ENCODE results near the gene WDCP. TPM values are rescaled to one million over a fixed set of nuclear protein-coding genes. Genes with fewer than 3 reads are reported as not detected.

The WDCP gene
- total and polyA plus RNA-seq, 8 donors, result 1.2 to 25.9 (median 2.6) TPM

DNA sequence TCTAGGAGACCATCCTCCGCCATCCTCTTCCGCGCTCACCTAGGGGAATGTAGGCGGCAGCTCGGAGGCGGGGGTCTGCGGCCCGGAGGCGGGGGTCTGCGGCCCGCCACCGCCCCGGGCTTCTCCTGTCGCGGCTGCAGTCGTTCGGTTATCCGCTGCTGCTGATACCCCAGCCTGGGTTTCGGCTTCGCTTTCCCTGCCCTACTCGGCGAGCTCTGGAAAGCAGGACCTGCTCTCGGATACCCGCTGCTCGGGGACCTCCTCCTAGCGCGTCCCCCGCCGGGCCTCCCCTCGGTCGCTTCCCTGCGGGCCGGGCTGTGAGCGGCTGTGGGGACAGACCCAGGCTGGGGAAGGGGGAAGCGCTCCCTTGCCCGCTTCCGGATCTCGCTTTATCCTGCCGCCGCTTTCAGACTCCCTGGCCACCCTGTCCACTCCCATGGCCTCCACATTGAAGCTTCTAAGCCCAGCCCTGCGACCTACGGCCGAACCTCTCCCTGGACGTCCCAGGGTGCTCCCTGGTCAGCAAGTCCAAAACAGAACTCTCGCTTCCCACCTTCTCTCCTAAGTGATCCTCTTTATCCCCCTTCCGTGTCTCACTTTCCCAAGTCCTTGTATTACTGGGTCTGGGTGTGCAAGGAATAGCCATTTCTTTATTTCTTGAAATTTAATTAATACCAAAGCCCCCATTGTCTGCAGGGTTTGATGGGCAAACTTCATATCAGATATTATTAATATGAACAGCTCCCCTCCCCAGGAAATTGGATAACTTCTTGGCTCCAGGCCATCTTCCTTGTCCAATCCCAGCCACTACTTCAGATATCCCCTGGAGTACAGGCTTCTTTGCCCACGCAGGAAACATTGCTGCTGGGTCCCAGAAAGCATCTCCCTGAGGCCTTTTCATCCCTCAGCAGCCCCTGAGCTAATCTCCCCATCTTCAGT, 3.1 kb upstream of the WDCP start:
- peaks cover 0 to 14% (median 7%) of the 10 kb centered on the region in 4 donors for H3K36me3 ChIP-seq
- peak overlapping the region; percentile 66 to 95 (median 80) for H3K4me3 ChIP-seq
- peaks cover 0 to 2% (median 0%) of the 10 kb centered on the region in 4 donors for H3K9me3 ChIP-seq
- intact Hi-C loops (cut with DNase I; ENCODE audit: low total_unique reads), result no loop called here
- DNase-seq, result peak; percentile 30 to 63
- peak overlapping the region; percentile 70 to 82 (median 79) for H3K27ac ChIP-seq
- WGBS, 5 donors, result 2 to 7% (median 4%) methylated on average over 18 to 47 of the region's 47 CpGs
- H3K27me3 ChIP-seq, result peaks cover 0 to 8% (median 3%) of the 10 kb centered on the region in 3 donors
- H3K4me1 ChIP-seq, result peaks cover 20 to 54% (median 51%) of the 10 kb centered on the region in 4 donors
- no peak for TF ChIP-seq POLR2AphosphoS5 (IDR thresholded peaks at IDR 0.05)
- TF ChIP-seq EP300 (IDR thresholded peaks at IDR 0.05), result no peak
- TF ChIP-seq, protein P1, sequence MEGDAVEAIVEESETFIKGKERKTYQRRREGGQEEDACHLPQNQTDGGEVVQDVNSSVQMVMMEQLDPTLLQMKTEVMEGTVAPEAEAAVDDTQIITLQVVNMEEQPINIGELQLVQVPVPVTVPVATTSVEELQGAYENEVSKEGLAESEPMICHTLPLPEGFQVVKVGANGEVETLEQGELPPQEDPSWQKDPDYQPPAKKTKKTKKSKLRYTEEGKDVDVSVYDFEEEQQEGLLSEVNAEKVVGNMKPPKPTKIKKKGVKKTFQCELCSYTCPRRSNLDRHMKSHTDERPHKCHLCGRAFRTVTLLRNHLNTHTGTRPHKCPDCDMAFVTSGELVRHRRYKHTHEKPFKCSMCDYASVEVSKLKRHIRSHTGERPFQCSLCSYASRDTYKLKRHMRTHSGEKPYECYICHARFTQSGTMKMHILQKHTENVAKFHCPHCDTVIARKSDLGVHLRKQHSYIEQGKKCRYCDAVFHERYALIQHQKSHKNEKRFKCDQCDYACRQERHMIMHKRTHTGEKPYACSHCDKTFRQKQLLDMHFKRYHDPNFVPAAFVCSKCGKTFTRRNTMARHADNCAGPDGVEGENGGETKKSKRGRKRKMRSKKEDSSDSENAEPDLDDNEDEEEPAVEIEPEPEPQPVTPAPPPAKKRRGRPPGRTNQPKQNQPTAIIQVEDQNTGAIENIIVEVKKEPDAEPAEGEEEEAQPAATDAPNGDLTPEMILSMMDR (IDR thresholded peaks at IDR 0.05), result no peak
- TF ChIP-seq POLR2A (IDR thresholded peaks at IDR 0.05), result no peak

DNA sequence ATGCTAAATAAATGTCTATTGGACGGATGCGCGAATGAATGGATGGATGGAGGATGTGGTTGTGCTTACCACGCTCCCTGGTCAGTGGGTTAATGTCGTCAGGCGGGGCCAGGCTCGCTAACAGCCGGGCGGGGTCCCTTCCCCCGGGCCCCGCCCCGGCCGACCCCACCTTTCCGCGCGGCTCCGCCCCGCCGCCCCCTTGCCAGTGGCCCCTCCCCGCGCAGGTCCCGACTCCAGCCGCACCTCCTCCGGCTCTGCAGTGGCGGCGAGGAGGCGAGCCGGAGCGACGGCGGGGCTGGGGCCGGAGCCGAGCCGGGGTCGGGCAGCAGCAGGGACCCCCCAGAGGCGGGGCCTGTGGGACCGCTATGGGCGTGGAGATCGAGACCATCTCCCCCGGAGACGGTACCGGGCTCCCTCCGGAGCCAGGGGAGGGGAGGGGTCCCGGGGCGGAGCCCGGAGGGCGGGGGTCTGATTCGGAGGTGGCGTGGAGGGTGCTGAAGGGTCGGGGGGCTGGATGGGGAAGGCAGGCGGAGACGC, 2.4 kb upstream of the WDCP start, which contains the start of gene FKBP1B:
Gene FKBP1B, plus strand, starts transcription at position 257 of the 537 bp plus-strand sequence. Its CDS starts 109 bp downstream, at position 366.
- DNase-seq, result peak; percentile 80 to 90
- peaks cover 0 to 2% (median 0%) of the 10 kb centered on the region in 4 donors for H3K9me3 ChIP-seq
- H3K27me3 ChIP-seq, result peaks cover 0 to 8% (median 3%) of the 10 kb centered on the region in 3 donors
- 0 to 1% (median 1%) methylated on average over 18 to 52 of the region's 52 CpGs for WGBS, 5 donors
- H3K4me1 ChIP-seq, result peaks cover 20 to 56% (median 53%) of the 10 kb centered on the region in 4 donors
- TF ChIP-seq, protein P1 (IDR thresholded peaks at IDR 0.05), result no peak
- TF ChIP-seq EP300 (IDR thresholded peaks at IDR 0.05) (no peak), POLR2A (IDR thresholded peaks at IDR 0.05) (no peak), POLR2AphosphoS5 (IDR thresholded peaks at IDR 0.05) (peak in 2 of 3 donors; percentile 73 to 78)
- H3K36me3 ChIP-seq, result peaks cover 0 to 7% (median 2%) of the 10 kb centered on the region in 4 donors
- peak within 1 kb of the TSS; percentile 70 to 82 (median 79) for H3K27ac ChIP-seq
- intact Hi-C loops (cut with DNase I; ENCODE audit: low total_unique reads), result no loop called here
- peak within 1 kb of the TSS; percentile 66 to 95 (median 80) for H3K4me3 ChIP-seq

DNA sequence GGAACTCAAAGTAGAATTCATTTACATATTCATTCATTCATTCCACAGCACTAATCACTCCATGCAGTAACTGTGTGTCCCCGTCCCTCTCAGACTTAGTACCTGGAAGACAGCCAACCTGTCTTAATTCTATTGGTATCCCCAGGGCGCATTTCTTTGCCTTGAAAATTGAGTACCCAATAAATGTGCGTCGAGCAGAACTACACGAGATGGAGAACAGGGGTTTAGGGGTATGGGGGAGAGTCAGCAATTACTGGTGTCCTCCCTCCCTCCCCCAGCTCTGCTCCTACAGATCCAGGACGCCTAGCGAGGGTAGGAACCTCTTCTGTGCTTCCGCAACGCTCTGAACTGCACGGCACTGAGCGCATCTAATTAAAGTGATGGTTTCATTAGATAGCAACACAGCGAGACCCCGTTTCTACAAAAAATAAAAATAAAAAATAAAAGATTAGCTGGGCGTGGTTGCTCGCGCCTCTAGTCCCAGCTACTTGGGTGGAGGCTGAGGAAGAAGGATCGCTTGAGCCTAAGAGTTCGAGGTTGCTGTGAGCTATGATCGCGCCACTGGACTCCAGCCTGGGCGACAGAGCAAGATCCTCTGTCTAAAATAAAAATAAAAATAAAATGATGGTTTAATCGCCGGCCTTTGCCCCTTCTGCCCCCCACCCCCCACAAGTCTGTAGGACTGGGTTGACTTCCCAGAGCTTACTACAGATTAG, 1.7 kb upstream of the WDCP start:
- peak overlapping the region in 4 of 5 donors; percentile 70 to 82 (median 78) for H3K27ac ChIP-seq
- H3K27me3 ChIP-seq, result peaks cover 0 to 8% (median 3%) of the 10 kb centered on the region in 3 donors
- 19 to 26% (median 23%) methylated on average over 23 of the region's 23 CpGs for whole genome bisulfite sequencing, 5 donors
- no peak for TF ChIP-seq POLR2A (IDR thresholded peaks at IDR 0.05)
- no peak for TF ChIP-seq POLR2AphosphoS5 (IDR thresholded peaks at IDR 0.05)
- TF ChIP-seq EP300 (IDR thresholded peaks at IDR 0.05), result no peak
- H3K9me3 ChIP-seq, result peaks cover 0 to 2% (median 0%) of the 10 kb centered on the region in 4 donors
- peak overlapping the region; percentile 66 to 95 (median 80) for H3K4me3 ChIP-seq
- H3K36me3 ChIP-seq, result peaks cover 0 to 1% (median 0%) of the 10 kb centered on the region in 4 donors
- H3K4me1 ChIP-seq, result peaks cover 20 to 56% (median 53%) of the 10 kb centered on the region in 4 donors
- DNase-seq, result peak in 1 of 2 donors; percentile 15
- intact Hi-C loops (cut with DNase I; ENCODE audit: low total_unique reads), result no loop called here

DNA sequence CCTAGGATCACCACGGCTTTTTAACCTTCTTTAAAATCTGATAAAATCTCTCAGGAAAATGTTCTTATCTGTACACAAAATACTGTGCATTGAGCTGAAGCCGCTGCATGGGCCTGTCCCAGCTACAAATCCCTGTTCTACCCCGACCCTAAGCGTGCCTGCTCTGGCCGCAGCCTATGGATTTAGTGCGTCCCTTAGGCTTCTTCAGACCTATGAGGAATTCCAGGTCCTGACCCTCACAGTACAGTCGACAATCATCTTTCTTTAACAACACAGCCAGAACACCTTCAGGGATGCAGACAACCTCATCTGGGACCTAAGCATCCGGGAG, 477 bp upstream of the WDCP start:
- H3K36me3 ChIP-seq, result no peaks in the 10 kb centered on the region
- H3K9me3 ChIP-seq, result peaks cover 0 to 2% (median 0%) of the 10 kb centered on the region in 4 donors
- H3K4me3 ChIP-seq, result peak overlapping the region; percentile 12 to 87 (median 68)
- H3K4me1 ChIP-seq, result peaks cover 20 to 56% (median 53%) of the 10 kb centered on the region in 4 donors
- no peak for DNase-seq
- peaks cover 0 to 8% (median 3%) of the 10 kb centered on the region in 3 donors for H3K27me3 ChIP-seq
- peak overlapping the region in 1 of 5 donors; percentile 84 for H3K27ac ChIP-seq
- WGBS, 5 donors, result 38 to 44% (median 41%) methylated on average over 8 of the region's 8 CpGs
- TF ChIP-seq EP300 (IDR thresholded peaks at IDR 0.05) (no peak), POLR2A (IDR thresholded peaks at IDR 0.05) (no peak), POLR2AphosphoS5 (IDR thresholded peaks at IDR 0.05) (no peak)
- TF ChIP-seq, protein P1 (IDR thresholded peaks at IDR 0.05), result no peak
- intact Hi-C loops (cut with DNase I; ENCODE audit: low total_unique reads), result no loop called here

Data from stomach (tissue), 9 donors.